ENCODE results near the gene REG3A.

DNA sequence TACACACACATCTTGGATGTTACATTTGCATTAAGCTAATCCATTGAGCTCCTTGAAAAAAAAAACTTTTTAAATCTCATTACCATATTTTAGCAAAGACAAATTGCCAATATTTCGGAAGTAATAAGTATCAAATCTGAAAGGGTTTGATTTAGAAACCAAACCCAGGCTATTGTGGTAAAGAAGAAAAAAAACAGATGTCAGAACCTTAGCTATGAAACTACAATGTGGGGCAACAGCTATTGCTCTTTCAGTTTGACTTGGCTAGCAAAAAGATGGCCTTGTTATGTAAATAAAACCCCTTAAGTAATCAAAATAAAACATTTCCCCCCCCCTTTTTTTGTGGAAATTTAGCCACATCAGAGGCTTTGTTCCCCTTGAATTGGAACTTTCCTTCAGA is 41.2 kb upstream of the REG3A start:
- TF ChIP-seq, protein P1, sequence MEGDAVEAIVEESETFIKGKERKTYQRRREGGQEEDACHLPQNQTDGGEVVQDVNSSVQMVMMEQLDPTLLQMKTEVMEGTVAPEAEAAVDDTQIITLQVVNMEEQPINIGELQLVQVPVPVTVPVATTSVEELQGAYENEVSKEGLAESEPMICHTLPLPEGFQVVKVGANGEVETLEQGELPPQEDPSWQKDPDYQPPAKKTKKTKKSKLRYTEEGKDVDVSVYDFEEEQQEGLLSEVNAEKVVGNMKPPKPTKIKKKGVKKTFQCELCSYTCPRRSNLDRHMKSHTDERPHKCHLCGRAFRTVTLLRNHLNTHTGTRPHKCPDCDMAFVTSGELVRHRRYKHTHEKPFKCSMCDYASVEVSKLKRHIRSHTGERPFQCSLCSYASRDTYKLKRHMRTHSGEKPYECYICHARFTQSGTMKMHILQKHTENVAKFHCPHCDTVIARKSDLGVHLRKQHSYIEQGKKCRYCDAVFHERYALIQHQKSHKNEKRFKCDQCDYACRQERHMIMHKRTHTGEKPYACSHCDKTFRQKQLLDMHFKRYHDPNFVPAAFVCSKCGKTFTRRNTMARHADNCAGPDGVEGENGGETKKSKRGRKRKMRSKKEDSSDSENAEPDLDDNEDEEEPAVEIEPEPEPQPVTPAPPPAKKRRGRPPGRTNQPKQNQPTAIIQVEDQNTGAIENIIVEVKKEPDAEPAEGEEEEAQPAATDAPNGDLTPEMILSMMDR (IDR thresholded peaks at IDR 0.05), result no peak
- no peak for TF ChIP-seq POLR2A (IDR thresholded peaks at IDR 0.05)
